NCI-H2196 (cell line): ENCODE measurements around the gene PTPRK.
"Not testable (repeated sequence)": the region's sequence is repeated elsewhere in the genome, so short reads cannot be mapped to it uniquely, and the experiment has no call there.

Experiments
- DNase-seq: peaks from one replicate; lab custom pipeline; 2025; ENCODE audit not compliant: unreplicated experiment; lab: John Stamatoyannopoulos, UW

PTPRK gene

DNA sequence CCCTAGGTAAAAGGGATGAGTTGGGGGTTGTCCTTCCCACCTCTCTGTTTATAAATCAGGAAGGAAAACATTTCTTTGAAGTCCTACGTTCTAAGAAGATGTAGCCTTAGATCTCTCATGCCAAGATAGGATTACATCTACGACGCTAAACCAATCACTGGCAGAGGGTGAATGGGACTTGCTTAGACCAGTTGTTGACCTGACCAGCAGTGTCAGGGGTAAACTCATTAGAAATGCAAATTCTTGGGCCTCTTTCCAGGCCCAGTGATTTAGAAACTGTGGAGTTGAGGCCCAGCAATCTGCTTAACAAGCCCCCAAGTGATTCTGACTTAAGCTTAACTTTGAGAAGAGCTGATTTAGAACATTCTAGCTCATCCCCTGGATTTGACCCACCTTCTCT, 472.4 kb downstream of the PTPRK start:
- no peak for DNase-seq

DNA sequence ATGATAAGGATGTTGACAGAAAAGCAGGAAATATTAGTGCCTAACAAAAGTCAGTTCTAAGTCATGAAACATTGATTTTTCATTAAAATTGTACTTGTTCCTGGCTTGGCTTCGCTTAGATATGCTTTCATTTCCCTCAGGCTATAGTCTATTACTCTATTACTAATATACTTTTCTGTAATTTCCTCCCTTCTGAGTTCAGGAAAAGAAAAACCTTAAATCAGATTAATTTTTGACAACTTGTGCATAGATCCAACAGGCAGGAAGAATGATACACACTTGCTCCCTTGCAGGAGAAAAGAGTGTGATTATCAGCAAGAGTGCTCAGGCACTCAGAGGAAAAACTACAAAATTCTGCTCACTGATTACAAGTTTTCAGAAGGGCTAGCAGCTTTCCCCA, 474.4 kb downstream of the PTPRK start:
- DNase-seq = no peak

DNA sequence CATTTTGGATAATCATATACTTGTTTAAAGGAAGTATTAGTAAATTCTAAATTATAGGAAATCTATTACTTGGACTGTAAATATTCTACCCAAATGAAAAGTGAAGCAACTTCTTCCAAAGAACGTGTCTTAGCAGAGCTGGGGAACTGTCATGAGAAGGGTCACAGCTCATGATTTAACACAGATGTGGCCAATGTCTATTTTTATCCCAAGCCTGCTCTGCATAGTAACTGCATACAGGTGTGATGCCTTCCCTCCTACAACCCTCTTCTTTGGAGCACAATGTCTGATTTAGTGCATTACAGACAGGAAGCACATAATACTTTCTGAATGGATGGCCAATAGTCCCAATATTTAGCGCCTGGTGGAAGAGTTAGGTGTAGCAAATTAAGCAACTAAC, 480.9 kb downstream of the PTPRK start:
- DNase-seq = no peak

DNA sequence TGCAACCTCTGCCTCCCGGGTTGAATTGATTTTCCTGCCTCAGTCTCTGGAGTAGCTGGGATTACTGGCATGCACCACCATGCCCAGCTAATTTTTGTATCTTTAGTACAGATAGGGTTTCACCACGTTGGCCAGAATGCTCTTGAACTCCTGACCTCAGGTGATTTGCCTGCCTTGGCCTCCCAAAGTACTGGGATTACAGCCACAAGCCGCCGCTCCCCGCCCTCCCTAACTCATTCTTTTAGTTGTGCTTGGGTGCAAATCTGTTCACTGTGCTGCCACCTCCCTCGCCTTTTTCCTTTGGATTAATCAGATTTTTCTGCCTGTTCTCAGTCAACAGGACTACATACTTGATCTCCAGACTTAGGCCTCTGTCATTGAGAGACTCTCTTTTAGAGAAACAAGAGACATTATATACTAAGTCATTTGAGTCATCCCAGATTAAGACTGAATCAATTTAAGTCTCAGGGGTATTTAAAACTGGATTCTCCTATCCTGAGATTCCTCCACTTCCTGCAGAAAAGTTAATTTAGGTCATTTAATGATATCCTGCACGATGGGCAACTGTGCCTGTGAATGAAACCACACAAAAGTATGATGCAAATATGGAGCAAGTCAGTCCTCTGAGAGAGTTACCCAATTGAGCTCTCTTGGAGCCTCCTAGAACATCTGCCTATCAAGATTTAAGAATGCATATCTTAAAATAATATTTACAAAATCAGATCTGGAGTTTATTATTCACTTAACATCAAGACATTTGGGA, 483.4 kb downstream of the PTPRK start:
- DNase-seq = no peak

- DNase-seq = no peak
Measured at GRCh38 chr6:128033156-128033555, 487.2 kb downstream of the PTPRK start.

DNA sequence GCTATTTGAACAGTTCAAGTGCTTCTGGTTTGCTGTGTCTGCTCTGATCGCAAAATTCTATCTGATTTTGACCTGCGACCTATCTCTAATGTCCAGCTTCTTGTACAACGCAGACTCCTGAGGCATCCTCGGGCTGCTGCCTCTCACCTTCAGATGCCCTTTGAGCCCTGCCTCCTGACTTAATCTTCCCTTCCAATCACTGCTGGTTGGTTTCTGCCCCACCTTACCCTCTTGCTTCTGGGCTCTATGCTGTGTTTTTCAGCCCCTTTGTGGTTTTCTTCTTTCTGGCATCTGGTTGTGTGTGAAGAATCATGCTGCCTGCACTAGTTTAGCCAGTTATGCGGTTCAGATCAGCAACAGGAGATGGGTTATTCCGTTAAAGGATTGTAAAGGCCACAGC, 488.4 kb downstream of the PTPRK start:
- DNase-seq = no peak

- DNase-seq = no peak
Measured at GRCh38 chr6:128029826-128030225, 490.6 kb downstream of the PTPRK start.

GRCh38 chr6:128028183-128028582, 492.2 kb downstream of the PTPRK start:
- DNase-seq = no peak

- no peak for DNase-seq
Measured at GRCh38 chr6:128025478-128025877, 494.9 kb downstream of the PTPRK start.

DNA sequence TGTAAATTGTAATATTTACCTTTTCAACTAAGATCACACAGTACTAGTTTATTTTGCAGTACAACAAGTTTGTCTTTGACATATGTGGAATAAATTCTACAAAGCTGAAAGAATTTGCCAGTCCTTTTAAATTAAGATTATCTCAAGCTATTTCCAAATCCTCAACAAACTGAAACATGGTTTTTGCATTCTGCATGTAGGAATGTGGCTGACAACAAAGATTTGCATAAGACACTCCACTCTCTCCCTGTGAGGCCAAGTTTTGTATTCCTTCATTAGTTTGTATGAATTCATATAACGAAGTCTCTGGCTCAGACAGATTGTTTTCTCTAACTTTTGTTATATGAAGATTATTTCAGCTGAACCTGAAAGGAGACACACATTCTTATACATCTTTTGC, 495.4 kb downstream of the PTPRK start:
- DNase-seq = no peak

DNA sequence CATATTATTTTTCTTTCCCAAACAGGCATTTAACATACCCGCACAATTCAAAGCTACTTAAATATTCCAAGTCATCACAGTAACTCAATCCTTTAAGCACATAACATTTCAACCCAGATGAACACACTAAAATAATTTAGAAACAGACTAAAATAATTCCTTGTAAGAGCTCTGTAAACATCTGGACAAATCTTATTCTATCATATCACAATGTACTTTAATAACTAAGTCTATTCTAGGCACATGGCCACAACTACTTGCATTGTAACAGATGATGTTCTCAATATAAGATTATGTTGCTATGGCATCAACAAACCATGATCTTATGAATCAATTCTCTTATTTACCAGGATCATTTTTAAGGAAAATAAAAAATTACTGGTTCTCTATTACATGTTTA, 496.4 kb downstream of the PTPRK start:
- DNase-seq = no peak

DNA sequence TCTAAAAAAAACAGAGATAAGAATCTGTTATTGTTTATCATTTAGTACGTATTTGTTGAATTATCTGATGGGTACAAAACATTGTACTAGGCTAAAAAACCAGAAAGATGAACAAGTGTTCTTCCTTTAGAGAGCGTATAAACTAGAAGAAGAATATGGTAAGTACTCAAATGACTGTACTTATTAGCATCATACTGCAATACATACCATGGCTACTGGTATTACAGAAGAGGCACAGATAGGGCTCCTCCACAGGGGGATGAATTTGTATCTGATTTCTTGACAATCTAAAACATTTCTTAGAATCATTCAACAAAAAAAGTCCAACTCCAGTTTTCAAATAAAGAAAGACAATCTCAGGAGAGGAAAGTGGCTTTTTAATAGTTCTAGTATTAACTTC, 501.6 kb downstream of the PTPRK start:
- no peak for DNase-seq

DNA sequence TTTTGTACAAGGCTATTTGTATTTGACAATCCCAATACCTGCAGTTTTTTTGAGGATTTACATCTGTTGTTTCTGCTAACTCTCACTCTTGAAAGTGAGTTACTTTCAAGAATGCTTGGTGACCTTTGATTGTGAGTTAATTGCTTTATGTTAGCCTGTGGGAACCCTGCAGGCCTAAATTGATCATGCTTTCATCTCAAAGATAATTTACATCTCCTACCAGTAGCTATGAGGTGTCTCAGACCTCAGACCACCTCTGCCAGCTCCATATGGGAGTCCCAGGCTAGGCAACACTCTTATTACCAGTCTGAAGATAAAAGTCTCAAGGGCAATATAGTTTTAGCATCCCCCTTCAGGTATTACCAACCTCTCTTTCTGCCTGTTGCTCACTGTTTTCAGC, 503.1 kb downstream of the PTPRK start:
- DNase-seq = no peak

- no peak for DNase-seq
Measured at GRCh38 chr6:128007658-128008057, 512.7 kb downstream of the PTPRK start.

- no peak for DNase-seq
Measured at GRCh38 chr6:128005009-128005408, 515.4 kb downstream of the PTPRK start.

GRCh38 chr6:128000363-128000762, 520.0 kb downstream of the PTPRK start:
- no peak for DNase-seq

DNA sequence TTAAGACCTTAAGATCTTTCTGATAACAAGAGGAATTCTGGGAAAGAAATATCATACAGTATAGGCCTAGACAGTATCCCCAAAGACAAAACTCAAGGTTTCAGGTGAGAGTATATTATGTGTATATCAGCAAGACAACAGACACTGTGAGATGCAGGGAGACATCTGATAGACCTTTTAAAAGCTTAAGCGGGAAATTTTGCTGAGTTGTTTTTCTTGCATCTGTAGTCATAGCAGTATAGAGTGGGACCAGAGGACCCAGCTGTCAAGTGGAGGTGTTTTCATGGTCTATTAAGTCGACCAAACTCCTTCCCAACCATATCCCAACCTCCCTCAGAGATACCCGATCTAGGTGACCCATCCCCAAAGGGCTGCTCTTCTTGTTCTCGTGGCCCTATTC, 521.4 kb downstream of the PTPRK start:
- DNase-seq = no peak

DNA sequence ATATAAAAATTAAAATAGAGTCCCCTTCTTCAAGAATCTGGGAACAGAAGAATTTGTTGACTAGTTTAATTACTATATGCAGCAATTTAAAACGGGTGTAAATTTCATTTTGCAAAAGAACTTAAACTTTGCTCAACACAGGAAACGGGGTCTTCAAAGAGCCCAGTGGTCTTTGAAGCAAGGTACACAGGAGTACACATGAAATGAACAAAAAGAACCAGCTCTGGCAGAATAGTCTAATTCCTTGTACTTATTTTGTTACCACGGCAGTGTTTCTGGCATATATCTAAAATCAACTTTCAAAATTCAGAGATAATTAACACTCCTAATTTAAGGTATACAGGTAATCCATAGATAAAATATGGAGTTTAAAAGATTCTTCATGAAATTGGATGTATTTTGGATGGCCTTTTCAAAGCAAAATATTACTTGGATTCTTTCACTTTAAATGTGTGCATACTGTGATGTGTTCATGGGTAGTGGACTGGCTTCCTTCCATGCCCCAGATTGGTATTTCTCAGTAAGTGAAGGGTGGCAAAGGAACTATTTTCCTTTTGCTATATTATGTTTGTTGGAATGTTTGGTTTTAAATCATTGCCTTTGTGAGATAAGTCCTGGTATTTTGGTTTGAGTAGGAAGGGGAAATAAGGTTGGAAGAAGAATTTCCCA, 522.8 kb downstream of the PTPRK start:
- no peak for DNase-seq

DNA sequence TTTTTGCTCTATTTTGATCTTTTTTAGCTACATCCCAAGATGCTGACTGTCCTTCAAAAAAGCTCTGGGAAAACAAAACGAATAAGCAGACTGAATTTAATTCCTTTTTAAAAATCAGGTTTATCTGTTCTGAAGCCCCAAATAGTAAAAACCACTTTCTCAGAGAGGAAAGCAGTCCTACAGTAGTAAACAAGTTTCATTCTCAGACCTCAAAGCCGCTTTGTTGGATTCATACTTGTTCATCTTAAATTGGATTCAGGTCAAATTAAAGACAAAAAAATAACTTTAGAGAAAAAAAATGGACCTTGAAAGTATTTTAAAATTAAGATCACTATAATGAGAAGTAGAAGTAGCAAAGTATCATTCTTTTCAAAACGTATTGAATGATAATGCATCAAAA, 523.5 kb downstream of the PTPRK start:
- no peak for DNase-seq

GRCh38 chr6:127992144-127992543, 528.3 kb downstream of the PTPRK start:
- no peak for DNase-seq

GRCh38 chr6:127990074-127990473, 530.3 kb downstream of the PTPRK start:
- no peak for DNase-seq

DNA sequence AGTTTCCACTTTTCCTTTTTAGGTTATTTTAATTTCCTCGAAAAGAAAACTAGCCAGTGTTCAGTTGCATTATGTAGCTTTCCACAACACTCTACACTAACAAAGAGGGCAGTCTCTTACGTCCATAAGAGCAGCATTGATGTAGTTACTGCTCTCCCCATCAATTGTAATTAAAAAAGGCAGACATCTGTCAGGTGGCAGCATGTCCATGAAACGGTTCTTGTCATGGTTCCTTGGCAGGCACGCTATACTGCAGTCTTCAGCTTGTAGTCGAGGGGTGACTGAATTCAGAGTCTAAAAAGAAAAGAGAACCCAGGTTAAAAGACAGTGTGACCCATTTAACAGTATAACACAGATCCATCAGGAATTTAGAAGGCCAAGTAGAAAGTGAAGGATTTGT, 539.4 kb downstream of the PTPRK start:
- no peak for DNase-seq

GRCh38 chr6:127978185-127978584, 542.2 kb downstream of the PTPRK start:
- not testable (repeated sequence) for DNase-seq
